GM23338 (cell line): ENCODE measurements around the gene DGKH. TPM values are rescaled to one million over a fixed set of nuclear protein-coding genes. Genes with fewer than 3 reads are reported as not detected.

Source experiments
- ATAC-seq: fragments of 200-7000 bp; cut with Tn5 transposase; 3 replicates; pipeline ENCODE4 v1.9.1; 2020
- DNase-seq: peaks from one replicate; pipeline ENCODE4 v3.0.0-alpha.2; 2015; ENCODE audit warnings: low spot score
- H2AFZ ChIP-seq: fragments of 200-600 bp; sonication (generic); 2 replicates; pipeline ENCODE4 v1.8.0; 2016; ENCODE audit warnings: antibody characterized with exemption, mild to moderate bottlenecking, moderate library complexity
- H3F3A ChIP-seq: fragments of 200-600 bp; sonication (generic); replicated peaks from 2 replicates; pipeline ENCODE4 v1.8.0; 2017; ENCODE audit warnings: antibody characterized with exemption, mixed run types, low read depth
- H3K27ac ChIP-seq: fragments of 200-600 bp; sonication (generic); 2 replicates; pipeline ENCODE4 v1.6.1; 2016; ENCODE audit warnings: low read depth
- H3K27me3 ChIP-seq: fragments of 200-600 bp; sonication (generic); 2 replicates; pipeline ENCODE4 v1.8.0; 2016; ENCODE audit warnings: mild to moderate bottlenecking, mixed run types, moderate library complexity; ENCODE audit not compliant: insufficient read depth
- H3K36me3 ChIP-seq: fragments of 200-600 bp; sonication (generic); 2 replicates; pipeline ENCODE4 v1.8.0; 2016; ENCODE audit warnings: mild to moderate bottlenecking; ENCODE audit not compliant: insufficient read depth
- H3K4me1 ChIP-seq: fragments of 200-600 bp; sonication (generic); 2 replicates; pipeline ENCODE4 v1.8.0; 2016; ENCODE audit warnings: mild to moderate bottlenecking, moderate library complexity; ENCODE audit not compliant: insufficient read depth
- H3K4me2 ChIP-seq: fragments of 200-600 bp; sonication (generic); 2 replicates; pipeline ENCODE4 v1.7.1; 2017; ENCODE audit warnings: mixed run types
- H3K4me3 ChIP-seq: fragments of 200-600 bp; sonication (generic); 2 replicates; pipeline ENCODE4 v1.6.1; 2016; ENCODE audit warnings: mixed run types
- H3K79me2 ChIP-seq: fragments of 200-600 bp; sonication (generic); replicated peaks from 2 replicates; pipeline ENCODE4 v1.8.0; 2017; ENCODE audit warnings: mild to moderate bottlenecking; ENCODE audit not compliant: insufficient read depth
- H3K9me2 ChIP-seq: fragments of 200-600 bp; sonication (generic); 2 replicates; pipeline ENCODE4 v1.8.0; 2017; ENCODE audit not compliant: insufficient read depth
- H4K20me1 ChIP-seq: fragments of 200-600 bp; sonication (generic); replicated peaks from 2 replicates; pipeline ENCODE4 v1.8.0; 2017; ENCODE audit warnings: mild to moderate bottlenecking; ENCODE audit not compliant: insufficient read depth
- H3K27ac Mint-ChIP-seq: 2 replicates; pipeline ENCODE4 v1.8.0; 2020; ENCODE audit warnings: inconsistent platforms, mild to moderate bottlenecking, moderate library complexity, mixed read lengths
- H3K27me3 Mint-ChIP-seq: 3 replicates; pipeline ENCODE4 v1.8.0; 2022; ENCODE audit warnings: low read depth, mild to moderate bottlenecking, moderate library complexity, mixed read lengths, inconsistent platforms; ENCODE audit not compliant: insufficient read depth, poor library complexity
- H3K36me3 Mint-ChIP-seq: 3 replicates; pipeline ENCODE4 v1.8.0; 2021; ENCODE audit warnings: low read depth, mild to moderate bottlenecking, inconsistent platforms, moderate library complexity, mixed read lengths
- H3K4me1 Mint-ChIP-seq: 3 replicates; pipeline ENCODE4 v1.8.0; 2020; ENCODE audit warnings: mild to moderate bottlenecking, inconsistent platforms, mixed read lengths
- H3K4me3 Mint-ChIP-seq: 3 replicates; pipeline ENCODE4 v1.8.0; 2021; ENCODE audit warnings: moderate library complexity, mild to moderate bottlenecking, inconsistent platforms, mixed read lengths
- H3K9me3 Mint-ChIP-seq: 3 replicates; pipeline ENCODE4 v1.8.0; 2020; ENCODE audit warnings: moderate library complexity, mild to moderate bottlenecking, inconsistent platforms, mixed read lengths
- CREB1 ChIP-seq: fragments of 250-450 bp; sonication (Bioruptor Pico); IDR thresholded peaks from 2 replicates; pipeline ENCODE4 v1.5.0; 2020; ENCODE audit warnings: low read depth, mild to moderate bottlenecking, moderate library complexity
- ETS1 ChIP-seq: IDR thresholded peaks from 2 replicates; pipeline ENCODE4 v1.6.1; 2016; ENCODE audit warnings: antibody characterized with exemption
- EZH2phosphoT487 ChIP-seq: fragments of 200-600 bp; sonication (generic); IDR thresholded peaks from one replicate; pipeline ENCODE4 v1.8.1; 2018; ENCODE audit warnings: antibody characterized with exemption; ENCODE audit not compliant: unreplicated experiment
- NANOG ChIP-seq: IDR thresholded peaks from 2 replicates; pipeline ENCODE4 v1.6.1; 2016; ENCODE audit warnings: antibody characterized with exemption, borderline replicate concordance
- POLR2AphosphoS5 ChIP-seq: IDR thresholded peaks from 2 replicates; pipeline ENCODE4 v1.6.1; 2016; ENCODE audit warnings: antibody characterized with exemption, low read depth
- STAT1 ChIP-seq: IDR thresholded peaks from one replicate; pipeline ENCODE4 v1.6.1; 2016; ENCODE audit warnings: antibody characterized with exemption; ENCODE audit not compliant: unreplicated experiment
- ZNF462 ChIP-seq: fragments of 250-450 bp; sonication (Bioruptor Pico); IDR thresholded peaks from 2 replicates; pipeline ENCODE4 v1.5.0; 2020; ENCODE audit warnings: mild to moderate bottlenecking, moderate library complexity
- polyA plus RNA-seq: library from polyadenylated mRNA; unstranded; fragments of >200 nt; fragmentation: Nextera tagmentation; extraction: Ambion mirVana; gene quantifications from 2 replicates; pipeline ENCODE4 v1.2.1, GENCODE V29; 2016
- total RNA-seq: library from RNA; depleted of rRNA; stranded (reverse); fragments of >200 nt; shearing (Covaris generic); gene quantifications from 2 replicates; pipeline ENCODE4 v1.2.3, GENCODE V29; 2014
- TF ChIP-seq, protein P1 (sequence below): IDR thresholded peaks from one replicate; pipeline ENCODE4 v1.6.1; 2018; ENCODE audit warnings: antibody characterized with exemption; ENCODE audit not compliant: unreplicated experiment

Gene DGKH
- total and polyA plus RNA-seq, 2 experiments from 2014 or later: 2.1 to 7.5 TPM

DNA sequence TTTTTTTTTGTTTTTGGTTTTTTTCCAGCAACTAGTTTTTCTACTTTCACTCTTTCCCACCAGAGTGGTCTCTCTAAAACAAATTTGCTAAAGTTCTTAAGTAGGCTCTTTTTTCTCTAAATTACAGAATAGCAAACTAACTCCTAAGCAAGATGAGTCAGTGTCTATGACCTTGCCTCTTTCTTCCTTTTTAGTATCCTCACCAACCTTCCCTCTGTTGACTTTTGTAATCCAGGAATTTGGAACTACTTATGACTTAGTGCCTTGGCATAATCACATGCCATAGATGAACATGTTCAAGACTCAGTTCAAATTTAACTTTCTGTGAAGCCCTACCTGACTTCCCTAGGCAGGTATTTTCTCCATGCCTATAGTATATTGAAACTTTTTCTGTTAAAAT lies 191.2 kb downstream of the DGKH start:
- H3K4me1 Mint-ChIP-seq: no peaks in the 10 kb centered on the region; the same call in 2 of the 3 replicates
- no peak for ATAC-seq
- Histone ChIP-seq H3K4me3 (no peak overlapping the region), H3K4me1 (no peaks in the 10 kb centered on the region), H3K79me2 (no peaks in the 10 kb centered on the region), H3K27ac (no peak overlapping the region), H2AFZ (no peak overlapping the region), H3K36me3 (no peaks in the 10 kb centered on the region), H3K9me2 (no peaks in the 10 kb centered on the region), H3K4me2 (no peak overlapping the region), H4K20me1 (no peaks in the 10 kb centered on the region), H3F3A (no peaks in the 10 kb centered on the region), H3K27me3 (no peaks in the 10 kb centered on the region)
- H3K36me3 Mint-ChIP-seq: no peaks in the 10 kb centered on the region
- no peak for DNase-seq
- H3K9me3 Mint-ChIP-seq: no peaks in the 10 kb centered on the region
- no peak overlapping the region for H3K4me3 Mint-ChIP-seq
- H3K27ac Mint-ChIP-seq: no peak overlapping the region
- TF ChIP-seq, protein P1, sequence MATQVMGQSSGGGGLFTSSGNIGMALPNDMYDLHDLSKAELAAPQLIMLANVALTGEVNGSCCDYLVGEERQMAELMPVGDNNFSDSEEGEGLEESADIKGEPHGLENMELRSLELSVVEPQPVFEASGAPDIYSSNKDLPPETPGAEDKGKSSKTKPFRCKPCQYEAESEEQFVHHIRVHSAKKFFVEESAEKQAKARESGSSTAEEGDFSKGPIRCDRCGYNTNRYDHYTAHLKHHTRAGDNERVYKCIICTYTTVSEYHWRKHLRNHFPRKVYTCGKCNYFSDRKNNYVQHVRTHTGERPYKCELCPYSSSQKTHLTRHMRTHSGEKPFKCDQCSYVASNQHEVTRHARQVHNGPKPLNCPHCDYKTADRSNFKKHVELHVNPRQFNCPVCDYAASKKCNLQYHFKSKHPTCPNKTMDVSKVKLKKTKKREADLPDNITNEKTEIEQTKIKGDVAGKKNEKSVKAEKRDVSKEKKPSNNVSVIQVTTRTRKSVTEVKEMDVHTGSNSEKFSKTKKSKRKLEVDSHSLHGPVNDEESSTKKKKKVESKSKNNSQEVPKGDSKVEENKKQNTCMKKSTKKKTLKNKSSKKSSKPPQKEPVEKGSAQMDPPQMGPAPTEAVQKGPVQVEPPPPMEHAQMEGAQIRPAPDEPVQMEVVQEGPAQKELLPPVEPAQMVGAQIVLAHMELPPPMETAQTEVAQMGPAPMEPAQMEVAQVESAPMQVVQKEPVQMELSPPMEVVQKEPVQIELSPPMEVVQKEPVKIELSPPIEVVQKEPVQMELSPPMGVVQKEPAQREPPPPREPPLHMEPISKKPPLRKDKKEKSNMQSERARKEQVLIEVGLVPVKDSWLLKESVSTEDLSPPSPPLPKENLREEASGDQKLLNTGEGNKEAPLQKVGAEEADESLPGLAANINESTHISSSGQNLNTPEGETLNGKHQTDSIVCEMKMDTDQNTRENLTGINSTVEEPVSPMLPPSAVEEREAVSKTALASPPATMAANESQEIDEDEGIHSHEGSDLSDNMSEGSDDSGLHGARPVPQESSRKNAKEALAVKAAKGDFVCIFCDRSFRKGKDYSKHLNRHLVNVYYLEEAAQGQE: no peak
- TF ChIP-seq EZH2phosphoT487: no peak
- no peak for TF ChIP-seq STAT1
- no peak for TF ChIP-seq ETS1
- H3K27me3 Mint-ChIP-seq: no peaks in the 10 kb centered on the region

DNA sequence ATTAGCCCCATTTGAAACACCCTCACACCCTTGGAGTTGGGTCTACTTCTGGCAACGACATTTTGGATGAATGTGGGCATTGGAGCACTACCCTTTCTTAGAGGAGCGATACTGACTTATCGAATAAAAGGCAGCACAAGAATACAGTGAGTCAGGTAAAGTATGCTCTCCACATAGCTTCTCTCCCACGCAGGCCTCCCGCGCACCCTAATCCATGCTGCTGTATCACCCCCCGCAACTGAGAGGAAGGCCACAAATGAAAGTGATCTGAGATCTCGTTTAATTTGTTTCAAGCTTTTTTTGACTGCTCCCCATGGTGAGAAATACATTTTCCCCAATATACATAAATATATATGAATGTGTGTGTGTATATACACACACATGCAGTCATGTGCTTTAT lies 198.1 kb downstream of the DGKH start:
- no peaks in the 10 kb centered on the region for H3K27me3 ChIP-seq
- no peak overlapping the region for H3K27ac ChIP-seq
- H3K4me1 ChIP-seq: no peaks in the 10 kb centered on the region
- H3K4me3 Mint-ChIP-seq: no peak overlapping the region
- no peak overlapping the region for H3K27ac Mint-ChIP-seq
- H3K36me3 ChIP-seq: no peaks in the 10 kb centered on the region
- H3K79me2 ChIP-seq: no peaks in the 10 kb centered on the region
- no peak overlapping the region for H3K4me3 ChIP-seq
- no peaks in the 10 kb centered on the region for H3K9me3 Mint-ChIP-seq
- no peaks in the 10 kb centered on the region for H3F3A ChIP-seq
- no peak overlapping the region for H3K4me2 ChIP-seq
- no peaks in the 10 kb centered on the region for H3K36me3 Mint-ChIP-seq
- ATAC-seq (no peak), DNase-seq (no peak)
- peaks cover 3% of the 10 kb centered on the region for H3K27me3 Mint-ChIP-seq
- H4K20me1 ChIP-seq: no peaks in the 10 kb centered on the region
- H3K4me1 Mint-ChIP-seq: no peaks in the 10 kb centered on the region; the same call in 2 of the 3 replicates
- no peak overlapping the region for H2AFZ ChIP-seq
- no peaks in the 10 kb centered on the region for H3K9me2 ChIP-seq
- TF ChIP-seq NANOG (no peak), CREB1 (no peak), ZNF462 (CRISPR knock-in tag) (no peak), POLR2AphosphoS5 (no peak)
- TF ChIP-seq, protein P1: no peak
